WERI-Rb-1 (cell line): ENCODE measurements around the gene ACP3.

Experiments
- DNase-seq: peaks from one replicate; pipeline ENCODE4 v3.0.0-alpha.2; 2020
- H3K27ac ChIP-seq: fragments of 250-450 bp; sonication (Bioruptor Pico); 2 replicates; pipeline ENCODE4 v1.5.1; 2020; ENCODE audit warnings: mild to moderate bottlenecking, moderate library complexity
- H3K27me3 ChIP-seq: fragments of 250-450 bp; sonication (Bioruptor Pico); 2 replicates; pipeline ENCODE4 v1.5.1; 2021; ENCODE audit warnings: mild to moderate bottlenecking, low read depth, moderate library complexity; ENCODE audit not compliant: insufficient read depth, severe bottlenecking
- H3K36me3 ChIP-seq: fragments of 250-450 bp; sonication (Bioruptor Pico); 2 replicates; pipeline ENCODE4 v1.5.1; 2020; ENCODE audit warnings: mild to moderate bottlenecking, moderate library complexity
- H3K4me3 ChIP-seq: 2 replicates; pipeline ENCODE4 v1.5.1; 2011; ENCODE audit warnings: low read depth, mild to moderate bottlenecking, control low read depth, low read length
- H3K9me3 ChIP-seq: fragments of 250-450 bp; sonication (Bioruptor Pico); 2 replicates; pipeline ENCODE4 v1.5.1; 2021; ENCODE audit warnings: mild to moderate bottlenecking, moderate library complexity; ENCODE audit not compliant: severe bottlenecking
- CTCF ChIP-seq: IDR thresholded peaks from 2 replicates; pipeline ENCODE4 v1.5.1; 2011; ENCODE audit warnings: low read depth, mild to moderate bottlenecking, control low read depth, inconsistent platforms, low read length

The ACP3 gene

GRCh38 chr3:132311316-132311715 lies 5.9 kb upstream of the ACP3 start:
- H3K27me3 ChIP-seq: no peaks in the 10 kb centered on the region
- no peak overlapping the region for H3K27ac ChIP-seq
- no peak for DNase-seq
- no peak overlapping the region for H3K4me3 ChIP-seq
- TF ChIP-seq CTCF: no peak
- no peaks in the 10 kb centered on the region for H3K9me3 ChIP-seq
- H3K36me3 ChIP-seq: no peaks in the 10 kb centered on the region

DNA sequence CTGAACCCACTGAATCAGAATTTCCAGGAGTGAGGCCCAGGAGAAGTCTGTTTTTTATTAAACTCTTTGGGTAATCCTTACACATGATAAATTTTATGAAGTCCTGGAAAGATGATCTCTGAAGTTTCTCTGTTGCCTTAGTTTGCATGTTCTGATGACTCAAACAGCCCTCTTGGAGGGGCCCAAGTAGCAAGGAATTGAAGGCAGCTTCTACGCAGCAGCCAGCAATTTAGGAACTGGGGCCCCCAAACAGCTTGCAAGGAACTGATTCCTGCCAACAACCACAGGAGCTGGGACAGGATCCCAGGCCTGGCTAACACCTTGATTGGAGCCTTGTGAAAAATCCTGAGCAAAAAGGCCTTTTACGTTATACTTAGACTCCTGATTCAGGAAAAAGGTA lies 5.4 kb upstream of the ACP3 start:
- Histone ChIP-seq H3K27me3 (no peaks in the 10 kb centered on the region), H3K4me3 (no peak overlapping the region), H3K27ac (no peak overlapping the region), H3K9me3 (no peaks in the 10 kb centered on the region), H3K36me3 (no peaks in the 10 kb centered on the region)
- no peak for TF ChIP-seq CTCF
- no peak for DNase-seq

GRCh38 chr3:132315851-132316250 lies 1.4 kb upstream of the ACP3 start:
- H3K27me3 ChIP-seq: no peaks in the 10 kb centered on the region
- no peak overlapping the region for H3K4me3 ChIP-seq
- no peak overlapping the region for H3K27ac ChIP-seq
- no peaks in the 10 kb centered on the region for H3K36me3 ChIP-seq
- no peaks in the 10 kb centered on the region for H3K9me3 ChIP-seq
- DNase-seq: no peak
- no peak for TF ChIP-seq CTCF

GRCh38 chr3:132318451-132318850 lies 1.2 kb downstream of the ACP3 start:
- DNase-seq: no peak
- Histone ChIP-seq H3K27ac (no peak overlapping the region), H3K27me3 (no peaks in the 10 kb centered on the region), H3K9me3 (no peaks in the 10 kb centered on the region), H3K36me3 (no peaks in the 10 kb centered on the region), H3K4me3 (no peak overlapping the region)
- TF ChIP-seq CTCF: no peak

DNA sequence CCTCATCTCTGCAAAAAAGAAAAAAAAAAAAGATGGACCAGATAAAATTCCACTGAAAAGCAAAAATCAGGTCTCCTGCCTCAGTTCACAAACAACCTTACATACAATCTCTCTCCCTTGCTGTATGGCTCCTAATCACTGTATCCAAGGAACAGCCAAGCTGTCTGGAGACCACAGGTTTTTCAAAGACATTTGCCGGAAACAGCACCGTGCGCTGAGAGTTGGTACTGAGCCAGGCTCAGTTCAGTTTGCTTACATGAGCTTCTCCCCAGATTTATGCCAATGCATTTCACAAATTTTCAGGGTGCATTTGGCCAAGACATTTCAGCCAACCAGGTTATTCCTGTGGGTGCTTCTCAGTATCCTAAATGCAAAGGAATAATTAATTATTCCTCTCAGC lies 4.1 kb downstream of the ACP3 start:
- no peaks in the 10 kb centered on the region for H3K9me3 ChIP-seq
- no peak for DNase-seq
- no peak overlapping the region for H3K27ac ChIP-seq
- no peaks in the 10 kb centered on the region for H3K36me3 ChIP-seq
- H3K4me3 ChIP-seq: no peak overlapping the region
- no peaks in the 10 kb centered on the region for H3K27me3 ChIP-seq
- no peak for TF ChIP-seq CTCF

GRCh38 chr3:132325103-132325606 lies 7.9 kb downstream of the ACP3 start:
- H3K27ac ChIP-seq: no peak overlapping the region
- DNase-seq: no peak
- no peaks in the 10 kb centered on the region for H3K9me3 ChIP-seq
- H3K27me3 ChIP-seq: no peaks in the 10 kb centered on the region
- no peak for TF ChIP-seq CTCF
- H3K4me3 ChIP-seq: no peak overlapping the region
- H3K36me3 ChIP-seq: no peaks in the 10 kb centered on the region
